GM12872 (cell line): ENCODE data around the gene PHPT1.

Experiments
- CTCF ChIP-seq: IDR thresholded peaks from 3 replicates; pipeline ENCODE4 v1.5.1; 2011; ENCODE audit warnings: low read depth, mild to moderate bottlenecking, low read length, moderate library complexity; ENCODE audit not compliant: insufficient read depth

PHPT1 gene

GRCh38 chr9:136860529-136860928, 11.3 kb downstream of the PHPT1 start:
- TF ChIP-seq CTCF = no peak

- TF ChIP-seq CTCF = no peak
These were observed 12.0 kb downstream of the PHPT1 start for GRCh38 chr9:136860933-136861873.

- no peak for TF ChIP-seq CTCF
These were observed 12.8 kb downstream of the PHPT1 start for GRCh38 chr9:136861874-136862457.

GRCh38 chr9:136862849-136863622, 13.8 kb downstream of the PHPT1 start:
- no peak for TF ChIP-seq CTCF

GRCh38 chr9:136863623-136864273, 14.5 kb downstream of the PHPT1 start:
- no peak for TF ChIP-seq CTCF

GRCh38 chr9:136865041-136865767, 16.0 kb downstream of the PHPT1 start:
- no peak for TF ChIP-seq CTCF
